ENCODE data around the gene NNMT. TPM values are rescaled to one million over a fixed set of nuclear protein-coding genes. Genes with fewer than 3 reads are reported as not detected.

The NNMT gene
- total RNA-seq, 2 donors from 2014 or later, result not detected

GRCh38 chr11:114350022-114350421 lies 53.8 kb downstream of the NNMT start:
- no peak for ATAC-seq (replicated peaks)
- no peaks in the 10 kb centered on the region for H3K9me3 Mint-ChIP-seq
- no peak overlapping the region for H3K27ac Mint-ChIP-seq
- H3K36me3 Mint-ChIP-seq (ENCODE audit: low read depth), result no peaks in the 10 kb centered on the region
- no peaks in the 10 kb centered on the region for H3K27me3 Mint-ChIP-seq
- no peak overlapping the region for H3K4me3 Mint-ChIP-seq
- no peaks in the 10 kb centered on the region for H3K4me1 Mint-ChIP-seq

DNA sequence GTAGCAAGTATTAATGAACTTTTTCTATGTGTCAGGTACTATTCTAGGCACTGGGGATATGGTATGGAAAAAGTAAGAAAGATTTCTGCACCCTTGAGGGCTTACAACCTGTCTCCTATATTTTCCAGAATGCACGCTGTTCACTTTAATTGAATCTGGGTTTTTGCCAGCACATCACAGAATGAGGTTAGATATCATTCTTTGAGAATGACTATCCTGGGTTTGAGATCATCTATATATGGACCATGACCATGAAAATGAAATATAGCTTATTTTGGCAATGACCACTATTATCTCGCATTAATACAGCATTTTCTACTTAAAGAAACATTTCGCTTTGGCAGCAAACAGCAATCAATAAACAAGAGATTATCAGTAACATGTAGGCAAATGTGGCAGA lies 57.2 kb downstream of the NNMT start:
- Mint-ChIP-seq H3K27me3 (no peaks in the 10 kb centered on the region), H3K9me3 (no peaks in the 10 kb centered on the region), H3K4me1 (no peaks in the 10 kb centered on the region), H3K27ac (no peak overlapping the region), H3K36me3 (ENCODE audit: low read depth) (no peaks in the 10 kb centered on the region), H3K4me3 (no peak overlapping the region)
- ATAC-seq (replicated peaks), result no peak

DNA sequence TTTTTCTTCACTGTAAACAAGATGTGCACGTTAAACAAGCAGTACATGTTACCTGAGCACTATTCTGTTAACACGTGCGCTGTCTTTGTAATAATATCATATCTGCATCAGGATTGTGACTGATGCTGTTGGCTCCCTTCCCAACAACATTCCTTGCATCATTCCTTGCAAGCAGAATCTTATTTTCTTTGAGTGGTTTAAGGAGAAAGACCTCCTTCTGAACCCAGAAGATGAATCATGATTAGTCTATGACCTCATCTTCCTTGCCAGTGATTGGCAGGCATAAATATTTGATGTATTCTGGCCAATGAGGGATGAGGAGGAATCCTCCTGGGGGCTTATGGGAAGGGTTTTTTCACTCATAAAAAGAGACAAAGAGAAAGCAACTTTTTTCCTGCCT lies 57.9 kb downstream of the NNMT start:
- no peak for ATAC-seq (replicated peaks)
- Mint-ChIP-seq H3K27me3 (peaks cover 3% of the 10 kb centered on the region), H3K9me3 (no peaks in the 10 kb centered on the region), H3K4me1 (no peaks in the 10 kb centered on the region), H3K4me3 (no peak overlapping the region), H3K36me3 (ENCODE audit: low read depth) (no peaks in the 10 kb centered on the region), H3K27ac (no peak overlapping the region)

DNA sequence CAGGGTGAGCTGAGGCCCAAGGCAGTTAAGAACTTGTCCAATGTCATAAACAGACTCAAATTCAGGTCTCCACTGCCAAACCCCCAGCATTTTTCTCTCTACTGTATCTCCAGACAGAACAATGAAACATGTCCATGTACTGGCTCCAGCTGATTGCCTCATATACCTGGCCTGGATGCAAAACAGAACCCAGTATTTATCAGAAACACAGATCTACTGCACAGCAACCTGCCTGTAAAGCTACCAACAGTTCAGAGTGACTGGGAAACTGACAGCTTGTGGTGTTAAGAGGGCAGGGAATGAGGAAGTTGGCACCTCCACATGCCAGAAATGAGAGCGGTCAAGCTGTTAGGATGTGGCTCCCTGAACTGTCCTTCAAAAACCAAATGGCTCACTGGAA lies 62.5 kb downstream of the NNMT start:
- peaks cover 16% of the 10 kb centered on the region for H3K27me3 Mint-ChIP-seq
- H3K4me3 Mint-ChIP-seq, result no peak overlapping the region
- no peaks in the 10 kb centered on the region for H3K36me3 Mint-ChIP-seq (ENCODE audit: low read depth)
- H3K27ac Mint-ChIP-seq, result no peak overlapping the region
- no peaks in the 10 kb centered on the region for H3K9me3 Mint-ChIP-seq
- no peaks in the 10 kb centered on the region for H3K4me1 Mint-ChIP-seq
- no peak for ATAC-seq (replicated peaks)

DNA sequence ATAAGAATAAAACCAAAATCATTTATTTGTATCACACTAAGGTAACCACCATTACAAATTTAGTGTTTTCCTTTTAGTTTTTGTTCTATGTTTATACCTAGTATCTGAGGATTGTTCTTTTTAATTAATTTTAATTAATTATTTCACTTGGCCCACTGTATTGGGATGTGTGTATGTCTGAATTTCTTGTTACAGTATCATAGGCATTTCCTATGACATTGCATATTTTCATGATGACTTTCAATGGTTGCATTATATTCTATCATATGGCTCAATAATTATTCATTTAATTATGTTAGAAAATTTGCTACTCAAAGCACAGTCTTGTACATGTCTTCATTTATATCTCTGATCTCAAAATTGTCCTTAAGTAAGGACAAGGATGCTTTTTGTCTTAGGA lies 63.1 kb downstream of the NNMT start:
- Mint-ChIP-seq H3K27ac (no peak overlapping the region), H3K27me3 (peaks cover 16% of the 10 kb centered on the region), H3K9me3 (no peaks in the 10 kb centered on the region), H3K4me3 (no peak overlapping the region), H3K36me3 (ENCODE audit: low read depth) (no peaks in the 10 kb centered on the region), H3K4me1 (no peaks in the 10 kb centered on the region)
- no peak for ATAC-seq (replicated peaks)

GRCh38 chr11:114362326-114362725 lies 66.1 kb downstream of the NNMT start:
- no peak overlapping the region for H3K27ac Mint-ChIP-seq
- H3K9me3 Mint-ChIP-seq, result no peaks in the 10 kb centered on the region
- no peak overlapping the region for H3K4me3 Mint-ChIP-seq
- no peaks in the 10 kb centered on the region for H3K36me3 Mint-ChIP-seq (ENCODE audit: low read depth)
- H3K27me3 Mint-ChIP-seq, result peaks cover 28% of the 10 kb centered on the region
- no peaks in the 10 kb centered on the region for H3K4me1 Mint-ChIP-seq
- no peak for ATAC-seq (replicated peaks)

GRCh38 chr11:114362958-114363357 lies 66.8 kb downstream of the NNMT start:
- Mint-ChIP-seq H3K36me3 (ENCODE audit: low read depth) (no peaks in the 10 kb centered on the region), H3K27ac (no peak overlapping the region), H3K4me1 (no peaks in the 10 kb centered on the region), H3K4me3 (no peak overlapping the region), H3K9me3 (no peaks in the 10 kb centered on the region), H3K27me3 (peaks cover 28% of the 10 kb centered on the region)
- no peak for ATAC-seq (replicated peaks)

Other genes with a start within 250 kb of the NNMT start
- gene ZBTB16, start 236.7 kb upstream of the NNMT start, total RNA-seq, result 10 to 100 TPM in 1 of 2 donors, 1 to 10 TPM in 1; 6.1 to 10.6 TPM
- gene C11orf71, start 104.1 kb downstream of the NNMT start, total RNA-seq, result 1 to 10 TPM; 4.0 to 5.2 TPM
- 10 to 100 TPM; 39.1 to 58.9 TPM for gene RBM7, start 104.3 kb downstream of the NNMT start, total RNA-seq
- gene REXO2, start 143.1 kb downstream of the NNMT start, total RNA-seq, result 100 to 1,000 TPM; 111 to 127 TPM